MCF 10A (cell line): ENCODE data around the gene MAST1. TPM values are rescaled to one million over a fixed set of nuclear protein-coding genes. Genes with fewer than 3 reads are reported as not detected.
A peak's percentile ranks its signal among the peaks of the same experiment; 100 is the strongest.

Source experiments
- BruUV-seq: library from RNA; stranded (reverse); fragments of 400-500 nt; replicated peaks from 2 replicates; lab custom pipeline; 2021; lab: Mats Ljungman, UMichigan
- CTCF ChIA-PET: fragments of 300-600 bp; sonication (Branson Sonifier 250); formaldehyde crosslinking; extraction: SDS; loops from one replicate; lab custom pipeline; 2021; ENCODE audit warnings: antibody characterized with exemption, inconsistent platforms; lab: Yijun Ruan, JAX
- POLR2A ChIA-PET: fragments of 300-600, 350-650 bp; sonication (Branson Sonifier 250); formaldehyde crosslinking; extraction: SDS; loops from one replicate; lab custom pipeline; 2020; ENCODE audit warnings: antibody characterized with exemption, inconsistent platforms; lab: Yijun Ruan, JAX
- DNase-seq: peaks from one replicate; pipeline ENCODE4 v3.0.0-alpha.2; 2018; ENCODE audit not compliant: unreplicated experiment
- H3K27ac Mint-ChIP-seq: one replicate; pipeline ENCODE4 v1.8.0; 2022; ENCODE audit warnings: mild to moderate bottlenecking, low read depth, mixed read lengths; ENCODE audit not compliant: unreplicated experiment
- H3K27me3 Mint-ChIP-seq: one replicate; pipeline ENCODE4 v1.8.0; 2022; ENCODE audit warnings: mixed read lengths; ENCODE audit not compliant: insufficient read depth, unreplicated experiment
- H3K36me3 Mint-ChIP-seq: one replicate; pipeline ENCODE4 v1.8.0; 2022; ENCODE audit warnings: mild to moderate bottlenecking, moderate library complexity, mixed read lengths; ENCODE audit not compliant: insufficient read depth, unreplicated experiment
- H3K4me1 Mint-ChIP-seq: one replicate; pipeline ENCODE4 v1.8.0; 2022; ENCODE audit warnings: mixed read lengths; ENCODE audit not compliant: insufficient read depth, unreplicated experiment
- H3K4me3 Mint-ChIP-seq: one replicate; pipeline ENCODE4 v1.8.0; 2022; ENCODE audit warnings: mild to moderate bottlenecking, moderate library complexity, mixed read lengths; ENCODE audit not compliant: unreplicated experiment
- H3K9me3 Mint-ChIP-seq: one replicate; pipeline ENCODE4 v1.8.0; 2022; ENCODE audit warnings: mixed read lengths; ENCODE audit not compliant: unreplicated experiment
- intact Hi-C: fragments of 100-400 bp; cut with micrococcal nuclease; formaldehyde crosslinking; loops from 2 replicates; pipeline ENCODE4 v1.14.1; 2022
- total RNA-seq: library from RNA; stranded (reverse); gene quantifications from 2 replicates; pipeline ENCODE4 v1.2.3, GENCODE V29; 2022
- TF ChIP-seq, protein P1 (sequence below): fragments of 200-600 bp; IDR thresholded peaks from one replicate; pipeline ENCODE4 v1.8.0; 2022; ENCODE audit warnings: antibody characterized with exemption, mild to moderate bottlenecking; ENCODE audit not compliant: unreplicated experiment

The MAST1 gene
- total RNA-seq, 1 experiment from 2014 or later: 1.6 TPM

DNA sequence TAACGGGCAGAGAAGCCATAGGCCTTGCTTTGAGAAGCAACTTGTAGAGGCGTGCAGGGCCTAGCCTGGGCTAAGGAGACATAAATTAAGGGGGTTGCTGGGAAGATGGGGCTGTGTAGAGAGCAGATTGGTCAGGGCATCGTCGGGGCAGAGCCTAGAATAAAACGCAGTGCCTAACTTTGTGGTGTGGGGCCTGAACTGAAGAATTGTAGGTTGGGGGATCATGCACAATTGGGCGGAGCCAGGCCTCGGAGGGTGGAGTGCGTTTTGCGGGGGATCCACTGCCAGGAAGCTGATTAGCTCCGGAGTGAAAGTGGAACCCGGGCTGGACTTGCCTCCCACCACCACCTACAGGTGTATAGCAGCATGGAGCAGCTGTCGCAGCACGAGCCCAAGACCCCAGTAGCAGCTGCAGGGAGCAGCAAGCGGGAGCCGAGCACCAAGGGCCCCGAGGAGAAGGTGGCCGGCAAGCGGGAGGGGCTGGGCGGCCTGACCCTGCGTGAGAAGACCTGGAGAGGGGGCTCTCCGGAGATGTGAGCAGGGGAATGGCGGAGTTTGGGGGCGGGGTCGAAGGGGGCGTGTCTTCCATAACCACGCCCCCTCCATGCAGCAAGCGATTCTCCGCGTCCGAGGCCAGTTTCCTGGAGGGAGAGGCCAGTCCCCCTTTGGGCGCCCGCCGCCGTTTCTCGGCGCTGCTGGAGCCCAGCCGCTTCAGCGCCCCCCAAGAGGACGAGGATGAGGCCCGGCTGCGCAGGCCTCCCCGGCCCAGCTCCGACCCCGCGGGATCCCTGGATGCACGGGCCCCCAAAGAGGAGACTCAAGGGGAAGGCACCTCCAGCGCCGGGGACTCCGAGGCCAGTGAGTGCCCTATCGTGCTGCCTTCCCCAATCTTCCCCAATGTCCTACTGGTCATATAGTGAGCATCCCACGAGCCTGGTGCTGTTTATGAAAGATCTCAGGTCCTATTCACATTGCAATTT, 29.1 kb downstream of the MAST1 start:
- TF ChIP-seq, protein P1, sequence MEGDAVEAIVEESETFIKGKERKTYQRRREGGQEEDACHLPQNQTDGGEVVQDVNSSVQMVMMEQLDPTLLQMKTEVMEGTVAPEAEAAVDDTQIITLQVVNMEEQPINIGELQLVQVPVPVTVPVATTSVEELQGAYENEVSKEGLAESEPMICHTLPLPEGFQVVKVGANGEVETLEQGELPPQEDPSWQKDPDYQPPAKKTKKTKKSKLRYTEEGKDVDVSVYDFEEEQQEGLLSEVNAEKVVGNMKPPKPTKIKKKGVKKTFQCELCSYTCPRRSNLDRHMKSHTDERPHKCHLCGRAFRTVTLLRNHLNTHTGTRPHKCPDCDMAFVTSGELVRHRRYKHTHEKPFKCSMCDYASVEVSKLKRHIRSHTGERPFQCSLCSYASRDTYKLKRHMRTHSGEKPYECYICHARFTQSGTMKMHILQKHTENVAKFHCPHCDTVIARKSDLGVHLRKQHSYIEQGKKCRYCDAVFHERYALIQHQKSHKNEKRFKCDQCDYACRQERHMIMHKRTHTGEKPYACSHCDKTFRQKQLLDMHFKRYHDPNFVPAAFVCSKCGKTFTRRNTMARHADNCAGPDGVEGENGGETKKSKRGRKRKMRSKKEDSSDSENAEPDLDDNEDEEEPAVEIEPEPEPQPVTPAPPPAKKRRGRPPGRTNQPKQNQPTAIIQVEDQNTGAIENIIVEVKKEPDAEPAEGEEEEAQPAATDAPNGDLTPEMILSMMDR: no peak
- DNase-seq: peak; percentile 19
- Mint-ChIP-seq H3K27ac (no peak overlapping the region), H3K36me3 (no peaks in the 10 kb centered on the region), H3K9me3 (peaks cover 2% of the 10 kb centered on the region), H3K4me3 (no peak overlapping the region), H3K4me1 (no peaks in the 10 kb centered on the region), H3K27me3 (no peaks in the 10 kb centered on the region)
- BruUV-seq: no TSS peak
- ChIA-PET POLR2A (no interaction called here), CTCF (no interaction called here)
- intact Hi-C loops: no loop called here

DNA sequence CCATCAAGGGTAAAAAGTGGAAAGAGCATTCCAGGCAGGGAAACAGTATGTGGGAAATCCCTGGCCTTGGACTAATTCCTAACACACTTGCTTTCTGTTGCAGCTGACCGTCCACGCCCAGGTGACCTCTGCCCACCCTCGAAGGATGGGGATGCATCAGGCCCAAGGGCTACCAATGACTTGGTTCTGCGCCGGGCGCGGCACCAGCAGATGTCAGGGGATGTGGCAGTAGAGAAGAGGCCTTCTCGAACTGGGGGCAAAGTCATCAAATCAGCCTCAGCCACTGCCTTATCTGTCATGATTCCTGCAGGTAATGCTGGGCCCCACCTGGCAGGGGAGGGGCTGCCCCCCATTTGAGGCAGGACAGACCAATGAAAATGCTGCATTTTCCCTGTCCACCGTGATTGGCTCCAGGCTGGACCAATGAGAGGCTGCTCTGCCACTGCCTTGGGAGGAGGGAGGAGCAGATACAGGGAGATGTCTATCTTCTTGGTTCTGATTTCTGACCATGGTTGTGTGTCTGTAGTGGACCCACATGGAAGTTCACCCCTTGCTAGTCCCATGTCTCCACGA, 30.3 kb downstream of the MAST1 start:
- DNase-seq: peak; percentile 36
- Mint-ChIP-seq H3K4me3 (no peak overlapping the region), H3K36me3 (no peaks in the 10 kb centered on the region), H3K9me3 (peaks cover 9% of the 10 kb centered on the region), H3K27ac (no peak overlapping the region), H3K27me3 (no peaks in the 10 kb centered on the region), H3K4me1 (no peaks in the 10 kb centered on the region)
- TF ChIP-seq, protein P1: no peak
- BruUV-seq: no TSS peak
- POLR2A ChIA-PET: no interaction called here
- CTCF ChIA-PET: interaction anchor here (0.6 to 0.7 kb wide), 2 partner anchors 68 to 579 kb away, joined by 3 read pairs; no protein-coding TSS in a partner anchor
- intact Hi-C loops: no loop called here

DNA sequence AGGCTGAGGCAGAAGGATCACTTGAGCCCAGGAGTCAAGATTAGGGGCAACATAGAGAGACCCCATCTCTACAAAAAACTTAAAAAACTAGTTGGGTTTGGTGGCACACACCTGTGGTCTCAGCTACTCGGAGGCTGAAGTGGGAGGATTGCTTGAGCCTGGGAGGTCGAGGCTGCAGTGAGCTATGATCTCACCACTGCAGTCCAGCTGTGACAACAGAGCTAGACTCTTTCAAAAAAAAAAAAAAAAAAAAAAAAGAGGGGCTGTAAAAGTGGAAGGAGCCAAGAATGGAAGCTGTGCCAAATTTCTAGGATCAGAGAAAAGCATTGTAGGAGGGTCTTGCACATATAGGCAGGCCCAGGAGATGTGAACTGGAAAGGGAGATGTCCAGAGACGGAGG, 33.4 kb downstream of the MAST1 start:
- H3K36me3 Mint-ChIP-seq: peaks cover 6% of the 10 kb centered on the region
- H3K27me3 Mint-ChIP-seq: no peaks in the 10 kb centered on the region
- H3K4me1 Mint-ChIP-seq: no peaks in the 10 kb centered on the region
- BruUV-seq: no TSS peak
- TF ChIP-seq, protein P1: no peak
- no peak overlapping the region for H3K4me3 Mint-ChIP-seq
- DNase-seq: no peak
- H3K9me3 Mint-ChIP-seq: peaks cover 9% of the 10 kb centered on the region
- H3K27ac Mint-ChIP-seq: no peak overlapping the region
- ChIA-PET CTCF (interaction anchor here (0.6 to 1.3 kb wide), 3 partner anchors 24 to 178 kb away, joined by 3 to 6 read pairs (median 3); no protein-coding TSS in a partner anchor), POLR2A (no interaction called here)
- intact Hi-C loops: no loop called here

DNA sequence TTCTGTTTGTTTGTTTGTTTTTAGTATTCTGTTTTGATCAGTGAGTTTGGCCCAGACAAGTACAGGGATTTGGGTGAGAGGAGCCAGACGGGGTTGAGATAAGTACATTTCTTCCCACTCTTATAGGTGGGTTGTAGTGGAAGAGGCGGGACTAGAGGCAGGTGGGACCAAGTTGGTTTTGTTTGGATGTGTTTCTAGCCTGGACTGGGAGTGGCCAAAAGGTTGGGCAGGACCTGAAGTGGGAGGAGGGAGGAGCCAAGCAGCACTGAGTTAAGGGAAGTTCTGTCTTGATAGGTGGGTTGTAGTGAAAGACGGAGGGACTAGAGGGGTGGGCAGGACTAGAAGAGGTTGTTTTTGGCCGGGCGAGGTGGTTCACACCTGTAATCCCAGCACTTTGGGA, 33.9 kb downstream of the MAST1 start:
- TF ChIP-seq, protein P1: no peak
- no TSS peak for BruUV-seq
- peaks cover 10% of the 10 kb centered on the region for H3K36me3 Mint-ChIP-seq
- H3K4me1 Mint-ChIP-seq: no peaks in the 10 kb centered on the region
- H3K4me3 Mint-ChIP-seq: no peak overlapping the region
- DNase-seq: no peak
- intact Hi-C loops: no loop called here
- H3K27ac Mint-ChIP-seq: no peak overlapping the region
- CTCF ChIA-PET: interaction anchor here (0.6 to 1.3 kb wide), 2 partner anchors 24 to 179 kb away, joined by 3 to 6 read pairs; no protein-coding TSS in a partner anchor
- no peaks in the 10 kb centered on the region for H3K27me3 Mint-ChIP-seq
- POLR2A ChIA-PET: no interaction called here
- peaks cover 9% of the 10 kb centered on the region for H3K9me3 Mint-ChIP-seq
